Measurements from ENCODE around the gene CALML3.

DNA sequence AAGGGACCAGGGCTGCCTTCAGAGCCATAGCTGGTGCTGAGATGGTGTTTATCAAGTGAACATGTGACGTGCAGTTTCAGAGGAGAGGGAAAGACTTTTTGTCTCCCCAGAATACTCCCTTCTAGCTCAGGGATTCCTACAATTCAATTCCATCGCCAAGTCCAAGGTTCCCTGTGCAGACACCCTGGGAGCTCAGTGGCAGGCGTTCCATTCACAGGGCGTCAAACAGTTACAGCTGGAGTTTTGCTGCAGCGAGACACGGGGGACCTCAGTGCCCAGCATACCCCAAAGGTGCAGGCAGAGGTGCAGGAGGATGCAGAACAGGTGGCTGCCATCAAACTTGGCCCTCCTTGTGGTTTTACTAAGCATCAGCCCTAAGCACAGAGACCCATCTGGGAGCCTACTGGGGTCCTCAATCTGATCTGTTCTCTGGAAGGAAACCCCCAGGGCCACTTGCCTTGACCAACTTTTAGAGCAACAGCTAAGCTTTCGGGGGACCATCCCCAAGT is 24.5 kb upstream of the CALML3 start:
- no peak for TF ChIP-seq POLR2A (IDR thresholded peaks at IDR 0.05; ENCODE audit: insufficient read depth in 1 of 2, low read depth in 2 of 2, low read length in 2 of 2)
- no peak for TF ChIP-seq ATF1 (CRISPR knock-in tag; IDR thresholded peaks at IDR 0.05)
- no peak for TF ChIP-seq ZNF644 (CRISPR knock-in tag; IDR thresholded peaks at IDR 0.05; ENCODE audit: low read depth)
- no peak for TF ChIP-seq MYNN (CRISPR knock-in tag; IDR thresholded peaks at IDR 0.05; ENCODE audit: low read depth)

All from HepG2 (cell line).